ENCODE measurements around the gene NALF2.

GRCh38 chrX:69531031-69531755 is 27.1 kb downstream of the NALF2 start:
- TF ChIP-seq, protein P1, sequence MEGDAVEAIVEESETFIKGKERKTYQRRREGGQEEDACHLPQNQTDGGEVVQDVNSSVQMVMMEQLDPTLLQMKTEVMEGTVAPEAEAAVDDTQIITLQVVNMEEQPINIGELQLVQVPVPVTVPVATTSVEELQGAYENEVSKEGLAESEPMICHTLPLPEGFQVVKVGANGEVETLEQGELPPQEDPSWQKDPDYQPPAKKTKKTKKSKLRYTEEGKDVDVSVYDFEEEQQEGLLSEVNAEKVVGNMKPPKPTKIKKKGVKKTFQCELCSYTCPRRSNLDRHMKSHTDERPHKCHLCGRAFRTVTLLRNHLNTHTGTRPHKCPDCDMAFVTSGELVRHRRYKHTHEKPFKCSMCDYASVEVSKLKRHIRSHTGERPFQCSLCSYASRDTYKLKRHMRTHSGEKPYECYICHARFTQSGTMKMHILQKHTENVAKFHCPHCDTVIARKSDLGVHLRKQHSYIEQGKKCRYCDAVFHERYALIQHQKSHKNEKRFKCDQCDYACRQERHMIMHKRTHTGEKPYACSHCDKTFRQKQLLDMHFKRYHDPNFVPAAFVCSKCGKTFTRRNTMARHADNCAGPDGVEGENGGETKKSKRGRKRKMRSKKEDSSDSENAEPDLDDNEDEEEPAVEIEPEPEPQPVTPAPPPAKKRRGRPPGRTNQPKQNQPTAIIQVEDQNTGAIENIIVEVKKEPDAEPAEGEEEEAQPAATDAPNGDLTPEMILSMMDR (IDR thresholded peaks at IDR 0.05), result no peak
- TF ChIP-seq POLR2A (IDR thresholded peaks at IDR 0.05), result no peak

Data from body of pancreas (tissue), 4 donors.